ENCODE results near the gene SNAPC5. TPM values are rescaled to one million over a fixed set of nuclear protein-coding genes. Genes with fewer than 3 reads are reported as not detected.

The SNAPC5 gene
- total and polyA plus RNA-seq, 2 of the 8 experiments (the other 6 are each of a cell fraction or from before 2014, with no cell fraction given) = 18.7 to 23.1 TPM

DNA sequence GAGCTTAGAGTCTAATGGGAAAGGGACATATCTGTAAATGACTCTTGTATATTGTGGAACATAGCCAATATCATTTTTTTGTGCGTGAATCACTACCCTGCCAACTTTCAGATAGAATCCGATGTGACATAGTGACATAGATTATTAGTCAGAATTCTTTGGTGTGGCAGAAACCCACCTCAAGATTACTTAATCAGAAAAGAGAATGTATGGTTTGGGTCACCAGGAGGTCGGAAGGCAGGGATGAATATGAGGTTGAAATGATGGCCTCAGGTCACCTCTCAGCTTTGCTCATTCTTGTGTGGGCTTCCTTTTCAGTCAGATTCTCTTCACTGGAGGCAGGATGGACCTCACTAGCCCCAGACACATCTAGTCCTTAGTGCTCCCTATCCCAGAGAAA lies 41.4 kb downstream of the SNAPC5 start (continued):
- TF ChIP-seq, protein P1, sequence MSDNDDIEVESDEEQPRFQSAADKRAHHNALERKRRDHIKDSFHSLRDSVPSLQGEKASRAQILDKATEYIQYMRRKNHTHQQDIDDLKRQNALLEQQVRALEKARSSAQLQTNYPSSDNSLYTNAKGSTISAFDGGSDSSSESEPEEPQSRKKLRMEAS (IDR thresholded peaks at IDR 0.05) = no peak
